GM12878 (cell line): ENCODE data around the gene CYTH2. TPM values are rescaled to one million over a fixed set of nuclear protein-coding genes. Genes with fewer than 3 reads are reported as not detected.

Experiments
- ATAC-seq: fragments of 200-7000 bp; cut with Tn5 transposase; 3 replicates; pipeline ENCODE4 v1.9.1; 2020; ENCODE audit warnings: mild to moderate bottlenecking, moderate library complexity
- BruUV-seq: library from RNA; stranded (reverse); fragments of 400-500 nt; replicated peaks from 2 replicates; lab custom pipeline; 2021; lab: Mats Ljungman, UMichigan
- CTCF ChIA-PET: fragments of 300-600 bp; sonication (Branson Sonifier 250); formaldehyde crosslinking; extraction: SDS; loops from one replicate; lab custom pipeline; 2021; ENCODE audit warnings: inconsistent platforms; lab: Yijun Ruan, JAX
- POLR2A ChIA-PET: fragments of 350-600 bp; formaldehyde crosslinking; extraction: SDS; loops from one replicate; lab custom pipeline; 2021; ENCODE audit warnings: inconsistent platforms; lab: Charles Lee
- RAD21 ChIA-PET: fragments of 300-600 bp; sonication (Branson Sonifier 250); formaldehyde crosslinking; loops from one replicate; lab custom pipeline; 2023; ENCODE audit warnings: antibody characterized with exemption; ENCODE audit not compliant: unreplicated experiment; lab: Charles Lee
- SMC1A ChIA-PET: fragments of 300-600 bp; sonication (Branson Sonifier 250); formaldehyde crosslinking; loops from one replicate; lab custom pipeline; 2023; ENCODE audit not compliant: unreplicated experiment, uncharacterized antibody; lab: Charles Lee
- DNase-seq: peaks from one replicate; pipeline ENCODE4 v3.0.0-alpha.2; 2011; ENCODE audit warnings: low read depth, low spot score
- FAIRE-seq: peaks from 3 replicates; lab custom pipeline; 2011; peaks lifted over from hg19 to GRCh38; lab: Jason Lieb, UNC
- H2AFZ ChIP-seq: 2 replicates; pipeline ENCODE4 v1.6.0; 2011; ENCODE audit warnings: low read depth, low read length, control low read depth; ENCODE audit not compliant: control insufficient read depth
- H3K27ac ChIP-seq: 2 replicates; pipeline ENCODE4 v1.5.1; 2011; ENCODE audit warnings: control low read depth; ENCODE audit not compliant: control insufficient read depth, insufficient read depth
- H3K27me3 ChIP-seq, 2 experiments: replicated peaks in 1 of 2; 2 replicates each; pipeline versions ENCODE4 v1.6.0 to v1.6.1; 2011; ENCODE audit warnings: low read length in 1 of 2; ENCODE audit not compliant: control insufficient read depth in 2 of 2, insufficient read depth in 2 of 2
- H3K36me3 ChIP-seq, 2 experiments: 2 replicates each; pipeline ENCODE4 v1.5.1; 2011; ENCODE audit warnings: low read length in 1 of 2; ENCODE audit not compliant: control insufficient read depth in 2 of 2, insufficient read depth in 2 of 2
- H3K4me1 ChIP-seq: 2 replicates; pipeline ENCODE4 v1.6.1; 2011; ENCODE audit warnings: mild to moderate bottlenecking, low read length, moderate library complexity, mixed read lengths; ENCODE audit not compliant: control insufficient read depth, insufficient read depth
- H3K4me2 ChIP-seq: 2 replicates; pipeline ENCODE4 v1.6.0; 2011; ENCODE audit warnings: control low read depth; ENCODE audit not compliant: control insufficient read depth, insufficient read depth
- H3K4me3 ChIP-seq: fragments of 200-600 bp; sonication (generic); 2 replicates; pipeline ENCODE4 v1.5.1; 2016
- H3K79me2 ChIP-seq: 2 replicates; pipeline ENCODE4 v1.6.0; 2011; ENCODE audit warnings: low read length; ENCODE audit not compliant: control insufficient read depth, insufficient read depth
- H3K9ac ChIP-seq: 2 replicates; pipeline ENCODE4 v1.8.0; 2011; ENCODE audit warnings: low read length, control low read depth, mixed read lengths; ENCODE audit not compliant: control insufficient read depth, insufficient read depth
- H3K9me3 ChIP-seq: replicated peaks from 3 replicates; pipeline ENCODE4 v1.5.1; 2011; ENCODE audit warnings: mild to moderate bottlenecking, low read length; ENCODE audit not compliant: control insufficient read depth, insufficient read depth
- H4K20me1 ChIP-seq: 2 replicates; pipeline ENCODE4 v1.6.0; 2011; ENCODE audit not compliant: control insufficient read depth, insufficient read depth
- CEBPZ ChIP-seq: fragments of 150-350 bp; IDR thresholded peaks from 2 replicates; pipeline ENCODE4 v1.6.1; 2016; ENCODE audit warnings: low read depth, low read length
- E2F4 ChIP-seq: IDR thresholded peaks from 2 replicates; pipeline ENCODE4 v1.6.1; 2012; ENCODE audit warnings: low read depth, low read length, improper control_type of control experiment
- NFIC ChIP-seq: IDR thresholded peaks from 2 replicates; pipeline ENCODE4 v1.6.1; 2012; ENCODE audit warnings: low read depth, mild to moderate bottlenecking, inconsistent platforms, low read length, moderate library complexity
- NFXL1 ChIP-seq: fragments of 450-650 bp; IDR thresholded peaks from 2 replicates; pipeline ENCODE4 v1.6.1; 2017; ENCODE audit warnings: antibody characterized with exemption, mild to moderate bottlenecking, borderline replicate concordance
- RAD51 ChIP-seq: fragments of 450-650 bp; IDR thresholded peaks from 2 replicates; pipeline ENCODE4 v1.6.1; 2016; ENCODE audit warnings: moderate library complexity, mild to moderate bottlenecking, inconsistent platforms
- STAT3 ChIP-seq: IDR thresholded peaks from 2 replicates; pipeline ENCODE4 v1.6.1; 2011; ENCODE audit warnings: low read depth, low read length, improper control_type of control experiment
- WGBS: methylation state at CpG from one replicate; pipeline ENCODE4 v1.1.6; 2016; ENCODE audit warnings: low lambda C conversion rate; ENCODE audit not compliant: insufficient replicate concordance, insufficient coverage; ENCODE audit errors: missing lambda C conversion rate; 5-methylcytosine and 5-hydroxymethylcytosine counted together
- in situ Hi-C: fragments of 300-500 bp; cut with MboI; formaldehyde crosslinking; loops from 9 replicates; pipeline ENCODE4 v1.14.3; 2018; ENCODE audit warnings: mixed read lengths
- intact Hi-C: fragments of 100-400 bp; cut with micrococcal nuclease; formaldehyde crosslinking; loops from one replicate; pipeline ENCODE4 v1.14.2; 2022; ENCODE audit not compliant: unreplicated experiment
- polyA plus RNA-seq, 11 experiments: library from polyadenylated mRNA; depleted of rRNA in 4 of 11; unstranded in 6 of 11; stranded (reverse) in 5 of 11; fragments of >200 nt; fragmentation: Nextera tagmentation in 4 of 11; fragmentation: Illumina TruSeq in 1 of 11; extraction: Ambion mirVana in 4 of 11; extraction: Trizol in 1 of 11; gene quantifications; 1 replicate in 1 of 11; 2 replicates in 10 of 11; pipeline versions ENCODE4 v1.2.1 to v1.2.3, GENCODE V29; 2011 to 2016; ENCODE audit warnings: inconsistent platforms in 2 of 11, missing spikeins in 2 of 11, low read depth in 1 of 11
- total RNA-seq, 4 experiments: library from RNA; depleted of rRNA in 3 of 4; stranded (reverse); fragments of >200 nt in 3 of 4; fragmentation: Illumina TruSeq in 1 of 4; extraction: Trizol in 1 of 4; gene quantifications; 2 replicates each; pipeline versions ENCODE4 v1.2.1 to v1.2.3, GENCODE V29; 2013 to 2021

Gene CYTH2
- total and polyA plus RNA-seq, 10 of the 15 experiments (the other 5 are each of a cell fraction or from before 2014, with no cell fraction given), result 1.3 to 31.9 (median 22.2) TPM

- ChIA-PET SMC1A (no interaction called here), RAD21 (no interaction called here), CTCF (interaction anchor here (0.7 to 2.2 kb wide), 2 partner anchors 8 kb away, joined by 3 to 10 read pairs; no protein-coding TSS in a partner anchor), POLR2A (no interaction called here)
- H3K27ac ChIP-seq, result no peak overlapping the region
- WGBS, result 84% methylated on average over 7 of the region's 7 CpGs
- BruUV-seq, result TSS peak; percentile 48
- no peaks in the 10 kb centered on the region for H3K79me2 ChIP-seq
- no peaks in the 10 kb centered on the region for H3K4me1 ChIP-seq
- no peak overlapping the region for H3K4me3 ChIP-seq
- DNase-seq (no peak), ATAC-seq (no peak), FAIRE-seq (no peak)
- intact Hi-C loops (no loop called here), in situ Hi-C loops (no loop called here)
- no peaks in the 10 kb centered on the region for H3K27me3 ChIP-seq
- H3K36me3 ChIP-seq, result no peaks in the 10 kb centered on the region
- no peaks in the 10 kb centered on the region for H4K20me1 ChIP-seq
- TF ChIP-seq NFIC, result no peak
- no peak for TF ChIP-seq RAD51
- no peak for TF ChIP-seq CEBPZ
- TF ChIP-seq NFXL1, result no peak
- no peak for TF ChIP-seq E2F4
- TF ChIP-seq STAT3, result no peak
- H3K9me3 ChIP-seq, result no peaks in the 10 kb centered on the region
- H3K4me2 ChIP-seq, result no peak overlapping the region
- no peak overlapping the region for H2AFZ ChIP-seq
- no peak overlapping the region for H3K9ac ChIP-seq
Observed at GRCh38 chr19:48481846-48482639, 12.9 kb downstream of the CYTH2 start.
